ENCODE results near the gene FAM204A. TPM values are rescaled to one million over a fixed set of nuclear protein-coding genes. Genes with fewer than 3 reads are reported as not detected.

Gene FAM204A
- total RNA-seq, 1 experiment from 2014 or later, result 103 TPM

DNA sequence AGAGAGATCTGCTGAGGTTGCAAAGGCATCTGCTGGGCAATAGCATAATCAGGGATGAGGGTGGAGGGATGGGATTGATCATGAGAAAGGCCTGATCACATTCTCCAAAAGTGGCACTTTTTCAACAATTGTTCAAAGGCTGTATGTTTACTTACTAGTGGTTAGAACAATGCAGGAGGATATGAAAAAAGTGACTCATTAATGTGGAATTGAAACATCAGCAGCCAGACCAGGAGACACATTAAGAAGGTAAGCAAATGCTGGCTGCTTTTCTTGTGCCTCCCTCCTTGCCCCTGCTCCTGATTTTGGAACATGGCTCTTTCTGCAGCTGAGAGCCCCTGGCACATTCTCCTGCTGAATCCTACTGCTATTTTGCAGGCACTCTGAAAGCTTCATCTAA, 63.5 kb downstream of the FAM204A start:
- ChIA-PET POLR2A (ENCODE audit: low non-redundant PET) (no interaction called here), CTCF (no interaction called here)
- intact Hi-C loops (cut with micrococcal nuclease; ENCODE audit: unreplicated experiment), result no loop called here
- Histone ChIP-seq H3K36me3 (ENCODE audit: insufficient read depth, low read length, poor library complexity, severe bottlenecking) (no peaks in the 10 kb centered on the region), H3K9me3 (ENCODE audit: low read depth, low read length, poor library complexity, severe bottlenecking) (no peaks in the 10 kb centered on the region), H3K4me1 (ENCODE audit: insufficient read depth, low read length, poor library complexity, severe bottlenecking) (no peaks in the 10 kb centered on the region), H3K4me3 (ENCODE audit: low read depth, low read length, poor library complexity, severe bottlenecking) (no peak overlapping the region), H3K27ac (ENCODE audit: low read depth, low read length, poor library complexity, severe bottlenecking) (no peak overlapping the region), H3K27me3 (replicated peaks; ENCODE audit: insufficient read depth, low read depth, low read length, poor library complexity) (no peaks in the 10 kb centered on the region)
- no TSS peak for BruUV-seq (replicated peaks)
- TF ChIP-seq EZH2 (IDR thresholded peaks at IDR 0.05; ENCODE audit: borderline replicate concordance, low read depth, low read length, poor library complexity, severe bottlenecking), result no peak
- TF ChIP-seq, protein P1, sequence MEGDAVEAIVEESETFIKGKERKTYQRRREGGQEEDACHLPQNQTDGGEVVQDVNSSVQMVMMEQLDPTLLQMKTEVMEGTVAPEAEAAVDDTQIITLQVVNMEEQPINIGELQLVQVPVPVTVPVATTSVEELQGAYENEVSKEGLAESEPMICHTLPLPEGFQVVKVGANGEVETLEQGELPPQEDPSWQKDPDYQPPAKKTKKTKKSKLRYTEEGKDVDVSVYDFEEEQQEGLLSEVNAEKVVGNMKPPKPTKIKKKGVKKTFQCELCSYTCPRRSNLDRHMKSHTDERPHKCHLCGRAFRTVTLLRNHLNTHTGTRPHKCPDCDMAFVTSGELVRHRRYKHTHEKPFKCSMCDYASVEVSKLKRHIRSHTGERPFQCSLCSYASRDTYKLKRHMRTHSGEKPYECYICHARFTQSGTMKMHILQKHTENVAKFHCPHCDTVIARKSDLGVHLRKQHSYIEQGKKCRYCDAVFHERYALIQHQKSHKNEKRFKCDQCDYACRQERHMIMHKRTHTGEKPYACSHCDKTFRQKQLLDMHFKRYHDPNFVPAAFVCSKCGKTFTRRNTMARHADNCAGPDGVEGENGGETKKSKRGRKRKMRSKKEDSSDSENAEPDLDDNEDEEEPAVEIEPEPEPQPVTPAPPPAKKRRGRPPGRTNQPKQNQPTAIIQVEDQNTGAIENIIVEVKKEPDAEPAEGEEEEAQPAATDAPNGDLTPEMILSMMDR (conservative IDR thresholded peaks at IDR 0.05; ENCODE audit: low read depth, low read length), result no peak
- DNase-seq (ENCODE audit: low spot score), result no peak

DNA sequence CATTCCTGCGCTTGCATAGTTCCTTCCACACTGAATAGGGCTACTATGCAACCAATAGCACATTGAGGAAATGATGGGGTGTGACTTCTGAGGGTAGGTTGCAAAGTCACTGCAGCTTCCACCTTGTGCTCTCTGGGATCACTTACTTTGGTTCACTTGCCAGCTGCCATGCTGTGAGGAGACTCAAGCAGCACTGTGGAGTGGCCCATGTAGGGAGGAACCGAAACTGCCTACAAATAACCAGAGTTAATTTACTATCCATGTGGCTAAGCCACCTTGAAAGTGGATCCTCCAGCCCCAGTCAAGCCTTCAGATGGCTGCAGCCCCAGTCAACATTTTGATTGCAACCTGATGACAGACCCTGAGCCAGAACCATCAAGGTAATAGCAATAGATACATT, 64.3 kb downstream of the FAM204A start:
- Histone ChIP-seq H3K4me3 (ENCODE audit: low read depth, low read length, poor library complexity, severe bottlenecking) (no peak overlapping the region), H3K4me1 (ENCODE audit: insufficient read depth, low read length, poor library complexity, severe bottlenecking) (no peaks in the 10 kb centered on the region), H3K36me3 (ENCODE audit: insufficient read depth, low read length, poor library complexity, severe bottlenecking) (no peaks in the 10 kb centered on the region), H3K27me3 (replicated peaks; ENCODE audit: insufficient read depth, low read depth, low read length, poor library complexity) (peaks cover 4% of the 10 kb centered on the region), H3K9me3 (ENCODE audit: low read depth, low read length, poor library complexity, severe bottlenecking) (no peaks in the 10 kb centered on the region), H3K27ac (ENCODE audit: low read depth, low read length, poor library complexity, severe bottlenecking) (no peak overlapping the region)
- POLR2A ChIA-PET (ENCODE audit: low non-redundant PET), result no interaction called here
- TF ChIP-seq EZH2 (IDR thresholded peaks at IDR 0.05; ENCODE audit: borderline replicate concordance, low read depth, low read length, poor library complexity, severe bottlenecking), result no peak
- TF ChIP-seq, protein P1 (conservative IDR thresholded peaks at IDR 0.05; ENCODE audit: low read depth, low read length), result no peak
- intact Hi-C loops (cut with micrococcal nuclease; ENCODE audit: unreplicated experiment), result no loop called here
- BruUV-seq (replicated peaks), result no TSS peak
- no peak for DNase-seq (ENCODE audit: low spot score)
- CTCF ChIA-PET, result no interaction called here

DNA sequence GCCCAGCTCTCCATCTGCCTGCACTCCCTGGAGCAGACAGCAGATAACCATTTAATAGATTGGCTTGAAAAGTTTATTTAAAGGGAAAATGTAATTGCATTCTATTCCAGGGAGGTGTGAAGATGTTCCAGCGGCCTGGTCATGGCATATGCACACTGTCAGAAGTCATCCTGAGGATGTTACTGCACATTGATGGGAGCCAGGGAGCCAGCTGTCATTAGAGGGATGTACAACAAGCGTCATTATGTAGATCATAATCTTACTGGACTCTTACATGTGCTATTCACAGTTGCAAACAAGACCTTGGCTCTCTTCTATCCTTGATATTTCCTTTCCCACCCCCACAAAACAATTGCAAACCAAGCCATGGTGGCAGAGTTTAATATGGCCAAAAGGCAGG, 65.4 kb downstream of the FAM204A start:
- ChIA-PET CTCF (no interaction called here), POLR2A (ENCODE audit: low non-redundant PET) (no interaction called here)
- Histone ChIP-seq H3K27ac (ENCODE audit: low read depth, low read length, poor library complexity, severe bottlenecking) (no peak overlapping the region), H3K27me3 (replicated peaks; ENCODE audit: insufficient read depth, low read depth, low read length, poor library complexity) (peaks cover 15% of the 10 kb centered on the region), H3K36me3 (ENCODE audit: insufficient read depth, low read length, poor library complexity, severe bottlenecking) (no peaks in the 10 kb centered on the region), H3K4me3 (ENCODE audit: low read depth, low read length, poor library complexity, severe bottlenecking) (no peak overlapping the region), H3K9me3 (ENCODE audit: low read depth, low read length, poor library complexity, severe bottlenecking) (no peaks in the 10 kb centered on the region), H3K4me1 (ENCODE audit: insufficient read depth, low read length, poor library complexity, severe bottlenecking) (no peaks in the 10 kb centered on the region)
- intact Hi-C loops (cut with micrococcal nuclease; ENCODE audit: unreplicated experiment), result no loop called here
- BruUV-seq (replicated peaks), result no TSS peak
- no peak for TF ChIP-seq EZH2 (IDR thresholded peaks at IDR 0.05; ENCODE audit: borderline replicate concordance, low read depth, low read length, poor library complexity, severe bottlenecking)
- TF ChIP-seq, protein P1 (conservative IDR thresholded peaks at IDR 0.05; ENCODE audit: low read depth, low read length), result no peak
- no peak for DNase-seq (ENCODE audit: low spot score)
